Measurements from ENCODE around the gene PTPRM.

GRCh38 chr18:8361941-8362471 is 794.9 kb downstream of the PTPRM start:
- no peak for TF ChIP-seq EZH2 (IDR thresholded peaks at IDR 0.05; ENCODE audit: insufficient read depth, poor library complexity, severe bottlenecking)
- TF ChIP-seq EZH2phosphoT487 (IDR thresholded peaks at IDR 0.05; ENCODE audit: insufficient read depth, low read depth) = no peak
